AG20443 (cell line): Measurements from ENCODE around the gene ERCC8.
A peak's percentile ranks its signal among the peaks of the same experiment; 100 is the strongest.
"Not testable (repeated sequence)": the region's sequence is repeated elsewhere in the genome, so short reads cannot be mapped to it uniquely, and the experiment has no call there.

Experiments
- DNase-seq: peaks from one replicate; pipeline ENCODE4 v3.0.0; 2012; ENCODE audit warnings: low spot score, mixed read lengths

The ERCC8 gene

GRCh38 chr5:60916646-60917045 lies 28.2 kb downstream of the ERCC8 start:
- no peak for DNase-seq

GRCh38 chr5:60903356-60903755 lies 41.5 kb downstream of the ERCC8 start:
- no peak for DNase-seq

GRCh38 chr5:60896991-60897390 lies 47.9 kb downstream of the ERCC8 start:
- DNase-seq = no peak

GRCh38 chr5:60893521-60893920 lies 51.3 kb downstream of the ERCC8 start:
- no peak for DNase-seq

GRCh38 chr5:60891667-60892066 lies 53.2 kb downstream of the ERCC8 start:
- no peak for DNase-seq

GRCh38 chr5:60888359-60889061 lies 56.4 kb downstream of the ERCC8 start:
- DNase-seq = no peak

- no peak for DNase-seq
Observed at GRCh38 chr5:60887746-60888145, 57.1 kb downstream of the ERCC8 start.

- DNase-seq = no peak
Observed at GRCh38 chr5:60887096-60887495, 57.8 kb downstream of the ERCC8 start.

GRCh38 chr5:60886158-60886557 lies 58.7 kb downstream of the ERCC8 start:
- no peak for DNase-seq

- DNase-seq = peak; percentile 17
Observed at GRCh38 chr5:60883229-60883628, 61.6 kb downstream of the ERCC8 start.

- no peak for DNase-seq
Observed at GRCh38 chr5:60872892-60873291, 72.0 kb downstream of the ERCC8 start.

- no peak for DNase-seq
Observed at GRCh38 chr5:60870857-60871256, 74.0 kb downstream of the ERCC8 start.

- not testable (repeated sequence) for DNase-seq
Observed at GRCh38 chr5:60860572-60860971, 84.3 kb downstream of the ERCC8 start.

- peak; percentile 26 for DNase-seq
Observed at GRCh38 chr5:60856066-60856465, 88.8 kb downstream of the ERCC8 start.

GRCh38 chr5:60852940-60853339 lies 91.9 kb downstream of the ERCC8 start:
- DNase-seq = no peak

- DNase-seq = no peak
Observed at GRCh38 chr5:60852317-60852716, 92.6 kb downstream of the ERCC8 start.

GRCh38 chr5:60851626-60852025 lies 93.2 kb downstream of the ERCC8 start:
- DNase-seq = no peak

- no peak for DNase-seq
Observed at GRCh38 chr5:60846298-60846697, 98.6 kb downstream of the ERCC8 start.

- DNase-seq = peak; percentile 74
Observed at GRCh38 chr5:60843936-60844905, 100.6 kb downstream of the ERCC8 start, which contains the start of gene ELOVL7. ELOVL7 (minus strand) TSS chr5:60844269; CDS start chr5:60787397, 56,872 bp downstream.

- peak; percentile 35 for DNase-seq
Observed at GRCh38 chr5:60843386-60843935, 101.4 kb downstream of the ERCC8 start.

GRCh38 chr5:60842871-60843385 lies 101.9 kb downstream of the ERCC8 start:
- DNase-seq = no peak

- DNase-seq = no peak
Observed at GRCh38 chr5:60841361-60841760, 103.5 kb downstream of the ERCC8 start.
